Activated gamma-delta T cell treated with Interleukin-2 at 50 U/mL for 16 hours (primary cell): ENCODE results near the gene PLA2G4F.

Experiments used
- DNase-seq: peaks from one replicate; pipeline ENCODE4 v3.0.0-alpha.2; 2020

Gene PLA2G4F

DNA sequence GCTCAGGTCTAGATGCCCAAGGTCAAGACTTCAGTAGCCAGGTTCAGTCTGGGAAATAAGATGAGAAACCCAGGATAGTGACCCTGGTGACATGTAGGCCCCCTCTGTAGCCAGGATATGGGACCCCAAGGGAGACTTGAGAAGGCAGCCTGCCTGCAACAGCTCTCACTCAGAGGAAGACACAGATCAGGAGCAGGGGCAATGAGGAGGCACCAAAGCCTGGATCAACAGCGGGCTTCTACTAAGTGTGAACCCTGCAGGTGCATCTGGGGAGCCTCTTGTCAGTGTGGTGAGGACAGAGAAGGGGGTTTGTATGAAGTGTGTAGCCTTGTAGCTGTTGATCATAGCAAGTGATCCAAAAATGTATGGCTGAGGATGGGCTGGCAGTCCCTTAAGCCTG is 25.4 kb downstream of the PLA2G4F start:
- no peak for DNase-seq

DNA sequence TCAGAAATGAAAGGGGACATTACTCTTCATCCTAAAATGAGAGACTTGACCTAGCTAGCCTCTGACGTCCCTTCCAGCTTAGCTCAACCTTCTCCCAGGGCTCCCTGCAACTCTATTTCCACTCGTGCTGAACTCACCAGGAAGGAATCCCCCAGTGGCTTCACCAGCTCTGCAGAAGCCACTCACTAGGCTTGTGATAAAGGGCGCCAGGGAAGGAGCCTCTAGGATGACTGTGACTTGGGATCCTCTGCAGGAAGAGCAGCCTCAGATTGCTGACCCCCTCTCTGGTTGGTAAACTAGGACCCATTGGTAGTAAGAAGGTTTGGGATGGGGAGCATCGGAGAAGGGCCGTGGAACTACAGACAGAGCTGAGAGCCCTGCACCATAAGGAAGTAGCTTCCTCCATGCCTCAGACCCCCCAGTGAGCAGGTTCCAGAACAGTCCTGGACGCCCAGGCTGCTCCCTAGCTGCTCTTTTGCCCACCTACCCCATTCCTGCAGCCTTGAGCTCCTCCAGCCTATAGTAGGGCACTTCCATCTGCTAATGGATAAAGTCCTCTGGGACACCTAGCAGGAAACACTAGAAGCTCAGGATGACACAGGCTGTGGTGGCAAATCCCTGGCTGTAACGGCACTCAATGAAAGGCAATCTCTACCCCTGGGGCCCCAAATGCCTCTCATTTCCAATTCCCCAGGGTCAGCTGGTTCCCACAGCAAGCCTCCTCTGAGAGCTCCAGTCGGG is 26.0 kb downstream of the PLA2G4F start:
- DNase-seq, result no peak

GRCh38 chr15:42129364-42129763 is 27.1 kb downstream of the PLA2G4F start:
- DNase-seq, result no peak

- no peak for DNase-seq
Observed at GRCh38 chr15:42128476-42128875, 28.0 kb downstream of the PLA2G4F start.

DNA sequence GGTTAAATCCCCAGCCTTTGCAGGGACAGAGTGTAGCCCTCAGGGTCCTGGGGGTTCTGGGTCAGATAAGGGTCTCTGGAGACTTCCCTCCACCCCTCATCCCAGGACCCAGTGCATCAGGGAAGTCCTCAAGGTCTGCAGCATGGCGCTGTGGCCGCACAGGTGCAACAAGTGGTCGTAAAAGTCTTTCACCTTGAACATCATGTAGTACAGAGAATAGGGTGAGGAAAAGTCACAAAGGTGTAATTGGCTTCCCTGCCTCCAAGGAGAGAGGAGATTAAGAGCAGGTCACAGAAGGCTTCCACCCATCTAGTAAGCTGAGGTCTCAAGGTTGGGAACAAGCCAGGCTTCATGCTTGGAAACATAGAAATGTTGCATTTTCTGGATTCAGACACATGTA is 32.9 kb downstream of the PLA2G4F start:
- DNase-seq, result no peak

DNA sequence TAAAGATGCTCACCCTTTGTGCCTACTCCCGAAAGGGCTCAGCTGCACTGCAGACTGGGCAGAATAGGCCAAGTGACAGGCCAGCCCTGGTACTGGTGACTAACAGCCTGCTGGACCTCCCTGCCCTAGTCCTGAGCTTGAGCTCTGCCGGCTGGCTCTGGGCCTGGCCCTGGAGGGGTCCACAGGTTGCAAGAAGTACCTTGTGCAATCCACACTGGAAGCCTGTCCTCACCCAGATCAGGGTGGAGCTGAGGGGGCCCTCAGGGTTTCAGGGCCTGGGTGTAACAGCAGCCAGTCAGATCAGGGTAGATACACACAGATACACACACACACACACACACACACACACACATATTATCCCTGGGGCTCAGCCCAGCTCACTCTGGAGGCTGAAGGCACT is 34.8 kb downstream of the PLA2G4F start:
- no peak for DNase-seq

GRCh38 chr15:42121021-42121420 is 35.4 kb downstream of the PLA2G4F start:
- no peak for DNase-seq

DNA sequence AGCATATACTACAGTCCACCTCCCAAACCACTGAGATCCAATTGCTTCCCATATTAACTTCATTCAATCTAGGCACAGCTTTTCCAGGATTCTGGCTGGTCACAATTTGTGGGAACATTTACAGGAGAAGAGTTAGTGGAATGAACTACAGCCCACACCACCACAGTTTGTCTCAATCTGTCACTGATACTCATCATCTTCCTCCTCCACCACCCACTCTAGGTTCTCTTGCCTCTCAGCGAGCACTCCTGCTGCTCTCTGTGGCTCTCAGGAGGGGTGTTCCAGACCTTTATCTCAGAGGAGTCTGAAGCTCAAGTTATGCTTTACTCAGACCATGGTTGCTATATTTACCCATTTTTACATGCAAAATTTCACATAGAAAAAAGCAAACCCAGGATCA is 36.2 kb downstream of the PLA2G4F start:
- no peak for DNase-seq

- no peak for DNase-seq
Observed at GRCh38 chr15:42119446-42119760, 37.0 kb downstream of the PLA2G4F start.

DNA sequence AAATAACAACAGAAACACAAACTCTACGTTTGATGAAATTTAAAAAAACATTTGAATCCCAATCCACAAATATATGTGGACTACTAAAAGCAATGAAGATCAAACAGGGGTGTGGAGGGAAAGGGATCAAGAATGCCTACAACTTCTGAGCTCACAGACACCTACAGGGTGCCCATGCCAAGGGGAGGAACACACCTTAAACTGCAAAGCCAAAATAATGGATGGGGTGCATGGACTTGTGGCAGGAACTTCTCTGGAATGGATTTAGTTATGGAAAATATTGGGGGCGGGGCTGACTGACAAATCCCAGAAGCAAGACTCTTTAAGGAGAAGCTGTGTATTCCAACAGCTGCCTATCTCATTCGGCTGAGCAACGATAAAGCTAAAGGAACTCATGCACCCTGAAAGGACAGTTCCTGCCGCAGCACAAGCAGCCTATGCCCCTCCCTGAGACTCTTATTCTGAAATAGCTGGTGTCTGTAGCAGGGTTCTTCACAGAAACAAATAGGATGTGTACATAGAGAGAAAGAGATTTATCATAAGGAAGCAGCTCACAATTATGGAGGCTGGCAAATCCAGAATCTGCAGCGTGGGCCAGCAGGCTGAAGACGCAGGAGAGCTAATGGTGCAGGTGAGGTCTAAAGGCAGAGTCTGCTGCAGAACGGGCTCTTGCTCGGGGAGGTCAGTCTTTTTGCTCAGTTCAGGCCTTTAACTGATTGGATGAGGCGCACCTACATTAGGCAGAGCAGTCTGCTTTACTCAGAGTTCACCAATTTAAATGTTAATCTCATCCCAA is 37.6 kb downstream of the PLA2G4F start:
- DNase-seq, result no peak

DNA sequence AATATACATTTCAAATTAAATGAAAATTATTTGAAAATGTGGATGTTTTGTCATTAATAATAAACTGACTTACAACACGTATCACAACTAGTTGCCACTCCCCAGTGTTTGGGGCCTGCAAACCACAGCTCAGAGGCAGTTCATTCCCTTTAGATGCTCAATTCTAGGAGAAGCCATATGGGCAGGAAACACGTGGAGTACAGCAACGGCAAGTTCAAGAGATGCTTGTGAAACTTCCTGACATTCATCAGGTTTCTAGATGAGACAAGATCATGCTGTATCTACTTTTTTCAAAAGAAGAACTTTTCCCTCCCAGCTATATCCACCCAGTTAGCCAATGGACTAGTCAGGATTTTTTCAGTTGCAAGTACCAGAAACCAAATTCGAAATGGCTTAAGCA is 44.5 kb downstream of the PLA2G4F start:
- no peak for DNase-seq

DNA sequence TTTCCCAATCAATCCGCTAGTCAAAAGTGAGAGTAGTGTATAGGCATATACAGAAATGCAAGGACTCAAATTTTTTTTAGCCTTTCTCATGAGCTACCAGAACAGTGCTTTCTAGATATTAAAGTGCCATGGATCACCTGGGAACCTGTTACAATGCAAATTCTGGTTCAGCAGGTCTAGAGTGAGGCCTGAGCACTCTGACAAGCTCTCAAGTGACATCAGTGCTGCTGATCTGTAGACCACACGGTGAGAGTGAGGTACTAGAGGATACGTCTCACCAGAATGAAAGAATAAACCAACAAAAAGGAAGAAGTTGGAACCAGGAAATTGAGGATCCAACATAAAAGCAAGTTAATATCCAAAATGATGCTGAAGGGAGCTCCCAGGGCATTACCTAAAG is 46.1 kb downstream of the PLA2G4F start:
- no peak for DNase-seq

- DNase-seq, result no peak
Observed at GRCh38 chr15:42108806-42109205, 47.6 kb downstream of the PLA2G4F start.

DNA sequence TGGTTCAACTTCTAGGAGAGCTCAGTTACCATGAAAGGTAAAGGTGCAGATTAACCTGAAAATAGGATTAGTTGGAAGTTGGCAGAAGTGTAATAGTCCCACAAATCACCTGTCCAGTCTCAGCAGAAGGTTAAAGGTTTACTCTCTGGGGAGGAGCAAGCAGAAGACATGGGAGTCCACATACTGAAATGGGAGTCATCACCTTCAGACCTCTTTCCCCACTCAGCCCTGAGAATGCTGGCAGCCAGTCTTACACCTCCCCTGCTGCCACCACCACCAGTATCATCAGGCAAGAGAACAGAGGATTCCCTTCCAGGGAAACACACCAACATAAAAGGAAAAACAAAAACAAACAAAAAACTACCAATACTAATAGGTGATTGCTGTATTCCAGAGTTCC is 48.2 kb downstream of the PLA2G4F start:
- DNase-seq, result no peak

GRCh38 chr15:42107473-42107872 is 49.0 kb downstream of the PLA2G4F start:
- no peak for DNase-seq

DNA sequence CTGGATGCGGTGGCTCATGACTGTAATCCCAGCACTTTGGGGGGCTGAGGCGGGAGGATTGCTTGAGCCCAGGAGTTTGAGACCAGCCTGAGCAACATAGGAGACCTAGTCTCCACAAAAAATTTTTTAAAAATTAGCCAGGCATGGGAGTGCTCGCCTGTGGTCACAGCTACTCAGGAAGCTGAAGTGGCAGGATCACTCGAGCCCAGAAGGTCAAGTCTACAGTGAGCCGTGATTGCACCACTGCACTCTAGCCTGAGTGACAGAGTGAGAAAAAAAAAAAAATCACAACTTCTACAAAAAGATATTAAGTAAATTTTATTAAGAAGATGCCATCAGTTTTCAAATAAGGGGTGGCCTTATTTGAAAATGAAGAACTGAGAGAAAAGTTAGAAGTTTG is 50.1 kb downstream of the PLA2G4F start:
- no peak for DNase-seq

DNA sequence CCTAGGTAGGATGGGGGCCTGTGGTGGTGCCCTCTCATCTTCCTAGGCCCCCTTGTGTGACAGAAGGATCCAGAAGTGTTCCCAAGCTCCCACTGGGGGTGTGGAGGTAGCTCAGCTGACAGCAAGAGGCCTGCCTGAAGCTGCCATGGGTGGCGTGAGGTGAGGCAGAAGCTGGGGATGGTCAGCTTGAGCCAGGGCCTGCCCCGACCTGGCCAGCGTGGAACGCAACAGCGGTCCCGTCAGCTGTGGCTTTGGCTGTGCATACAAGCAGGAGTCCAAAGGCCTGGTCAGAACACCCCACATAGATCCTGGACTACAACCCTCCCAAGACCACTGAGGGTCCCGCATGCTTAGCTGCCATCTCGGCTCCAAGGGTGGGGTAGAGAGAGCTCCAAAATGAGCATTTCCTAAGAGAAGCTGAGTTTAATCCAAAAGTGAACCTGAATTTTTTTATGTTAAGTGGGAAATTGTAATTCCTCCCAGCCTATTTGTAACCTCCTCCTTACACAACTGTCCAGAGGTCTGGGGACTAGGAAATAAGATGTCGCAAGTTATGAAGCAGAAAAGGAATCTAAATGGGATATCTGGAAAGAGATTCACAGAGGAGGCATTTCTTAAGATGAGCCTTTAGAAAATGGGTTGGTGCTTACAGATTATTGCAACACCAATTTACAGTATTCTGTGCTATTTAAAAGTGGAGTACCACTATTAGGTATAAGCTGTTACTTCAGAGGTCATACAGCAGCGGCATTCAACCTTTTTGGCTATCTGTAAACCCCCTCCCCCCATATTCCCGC is 52.1 kb downstream of the PLA2G4F start:
- no peak for DNase-seq

DNA sequence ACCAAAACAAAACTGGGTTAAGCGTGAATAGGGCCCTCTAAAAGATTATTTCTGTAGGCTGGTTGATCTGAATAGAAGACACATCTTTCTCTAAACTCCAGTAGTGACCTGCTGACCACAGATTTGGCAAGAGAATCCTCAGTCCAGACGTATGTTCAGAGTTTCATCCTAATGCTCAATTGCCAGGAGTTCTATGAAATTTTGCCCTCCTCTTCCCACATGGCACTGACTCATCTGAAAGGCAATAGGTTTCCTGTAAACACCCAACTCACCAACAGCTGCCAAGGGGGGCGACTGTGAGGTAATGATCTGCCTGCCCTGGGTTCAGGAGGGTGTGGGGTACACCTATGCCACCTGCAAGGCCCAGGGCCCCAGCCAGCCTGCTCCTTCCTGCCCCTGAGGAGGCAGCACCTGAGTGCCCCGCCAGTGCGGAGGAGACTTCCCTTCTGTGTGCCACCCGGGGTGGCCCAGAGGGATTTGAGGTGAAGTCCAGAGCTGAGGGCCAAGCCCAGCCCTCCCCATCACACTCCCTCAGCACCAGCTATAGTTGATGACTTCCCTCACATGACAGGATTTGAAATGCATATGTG is 53.7 kb downstream of the PLA2G4F start:
- no peak for DNase-seq

GRCh38 chr15:42101861-42102260 is 54.6 kb downstream of the PLA2G4F start:
- DNase-seq, result no peak

DNA sequence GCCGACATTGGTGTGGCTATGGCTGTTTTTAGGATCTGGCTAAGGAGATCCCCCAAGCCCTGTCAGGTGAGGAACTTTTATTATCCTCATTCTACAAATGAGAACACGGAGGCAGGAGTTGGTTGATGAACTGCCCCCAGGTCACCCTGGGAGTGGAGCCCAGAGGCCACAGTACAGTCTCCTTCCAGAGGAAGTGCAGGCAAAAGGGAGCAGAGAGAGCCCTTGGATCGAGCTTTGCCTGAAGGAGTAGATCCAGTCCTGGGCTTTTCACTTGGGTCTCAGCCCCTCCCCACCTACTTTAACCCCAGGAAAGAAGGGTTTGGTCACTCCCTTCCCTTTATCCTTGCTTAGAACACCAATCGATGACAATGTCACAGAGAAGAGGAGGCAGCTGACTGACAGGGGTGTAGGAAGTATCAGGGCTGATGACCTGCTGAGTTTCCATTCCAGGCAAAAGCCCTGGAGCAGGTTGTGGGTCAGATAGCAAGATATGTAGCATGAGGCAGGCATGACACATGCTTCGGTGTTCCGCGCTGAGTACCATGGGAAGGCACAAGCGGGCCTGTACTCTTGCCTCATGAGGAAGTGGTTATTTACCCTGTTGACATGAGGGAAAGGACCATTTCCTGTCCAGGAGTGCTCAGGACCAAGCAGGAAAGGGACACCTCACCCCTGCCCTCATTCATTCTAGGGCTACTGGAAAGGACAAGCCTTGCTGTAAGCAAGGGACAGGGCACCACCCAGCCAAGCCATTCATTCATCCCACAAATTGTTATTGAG is 56.2 kb downstream of the PLA2G4F start:
- DNase-seq, result no peak

GRCh38 chr15:42097018-42097417 is 59.4 kb downstream of the PLA2G4F start:
- no peak for DNase-seq

GRCh38 chr15:42094512-42094963 is 61.9 kb downstream of the PLA2G4F start, which contains the start of gene PLA2G4D:
Gene PLA2G4D (minus strand): TSS chr15:42094562. CDS start chr15:42094459, 103 bp downstream.
- no peak for DNase-seq
